ENCODE results near the gene GPC1.
A peak's percentile ranks its signal among the peaks of the same experiment; 100 is the strongest.
"Not testable (repeated sequence)": the region's sequence is repeated elsewhere in the genome, so short reads cannot be mapped to it uniquely, and the experiment has no call there.

Gene GPC1, protein sequence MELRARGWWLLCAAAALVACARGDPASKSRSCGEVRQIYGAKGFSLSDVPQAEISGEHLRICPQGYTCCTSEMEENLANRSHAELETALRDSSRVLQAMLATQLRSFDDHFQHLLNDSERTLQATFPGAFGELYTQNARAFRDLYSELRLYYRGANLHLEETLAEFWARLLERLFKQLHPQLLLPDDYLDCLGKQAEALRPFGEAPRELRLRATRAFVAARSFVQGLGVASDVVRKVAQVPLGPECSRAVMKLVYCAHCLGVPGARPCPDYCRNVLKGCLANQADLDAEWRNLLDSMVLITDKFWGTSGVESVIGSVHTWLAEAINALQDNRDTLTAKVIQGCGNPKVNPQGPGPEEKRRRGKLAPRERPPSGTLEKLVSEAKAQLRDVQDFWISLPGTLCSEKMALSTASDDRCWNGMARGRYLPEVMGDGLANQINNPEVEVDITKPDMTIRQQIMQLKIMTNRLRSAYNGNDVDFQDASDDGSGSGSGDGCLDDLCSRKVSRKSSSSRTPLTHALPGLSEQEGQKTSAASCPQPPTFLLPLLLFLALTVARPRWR

DNA sequence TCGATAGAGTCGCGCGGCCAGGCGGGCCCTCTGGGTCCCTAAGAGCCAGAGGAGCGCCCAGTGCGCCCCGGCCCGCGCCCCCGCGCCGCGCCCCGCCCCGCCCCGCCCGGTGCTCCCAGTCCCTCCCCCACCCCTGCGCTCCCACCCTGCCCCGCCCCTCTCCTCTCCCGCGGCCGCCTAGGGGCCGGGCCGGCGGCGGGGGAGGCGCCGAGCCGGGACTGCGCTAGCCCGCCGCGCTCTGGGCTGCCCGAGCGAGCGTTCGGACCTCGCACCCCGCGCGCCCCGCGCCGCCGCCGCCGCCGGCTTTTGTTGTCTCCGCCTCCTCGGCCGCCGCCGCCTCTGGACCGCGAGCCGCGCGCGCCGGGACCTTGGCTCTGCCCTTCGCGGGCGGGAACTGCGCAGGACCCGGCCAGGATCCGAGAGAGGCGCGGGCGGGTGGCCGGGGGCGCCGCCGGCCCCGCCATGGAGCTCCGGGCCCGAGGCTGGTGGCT is at the start of gene GPC1:
Gene GPC1, plus strand, starts transcription at position 207 of the 491 bp plus-strand sequence. Its CDS starts 256 bp downstream, at position 463.
- DNase-seq = peak; percentile 45

DNA sequence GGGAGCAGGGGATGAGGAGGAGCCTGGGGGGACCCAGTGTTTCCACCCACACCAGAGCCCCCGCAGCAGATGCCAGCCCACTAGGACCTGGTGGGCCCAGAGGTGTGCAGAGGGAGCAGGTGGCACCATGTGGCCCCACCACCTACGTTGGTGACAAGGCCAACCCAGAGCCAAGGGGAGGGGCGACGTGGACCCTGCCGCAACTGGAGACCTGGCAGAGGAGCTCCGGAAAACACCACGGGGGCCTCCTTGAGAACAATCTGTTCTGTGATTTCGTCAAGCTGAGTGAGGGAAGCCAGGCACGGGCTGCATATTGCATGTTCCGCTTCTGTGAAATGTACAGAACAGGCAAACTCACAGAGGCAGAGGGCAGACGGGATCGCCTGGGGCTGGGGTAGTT is 49.1 kb upstream of the GPC1 start:
- no peak for DNase-seq

DNA sequence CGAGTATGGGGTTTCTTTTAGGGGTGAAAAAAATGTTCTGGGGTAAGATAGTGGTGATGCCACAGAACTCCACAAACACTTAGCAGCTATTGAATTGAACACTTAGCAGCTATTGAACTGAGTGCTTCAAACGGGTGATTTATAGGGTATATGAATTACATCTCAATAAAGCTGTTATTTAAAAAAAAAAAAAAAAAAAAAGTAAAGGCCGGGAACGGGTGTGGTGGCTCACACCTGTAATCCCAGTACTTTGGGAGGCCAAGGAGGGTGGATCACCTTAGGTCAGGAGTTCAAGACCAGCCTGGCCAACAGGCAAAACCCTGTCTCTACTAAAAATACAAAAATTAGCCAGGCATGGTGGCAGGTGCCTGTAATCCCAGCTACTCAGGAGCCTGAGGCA is 48.7 kb upstream of the GPC1 start:
- not testable (repeated sequence) for DNase-seq

DNA sequence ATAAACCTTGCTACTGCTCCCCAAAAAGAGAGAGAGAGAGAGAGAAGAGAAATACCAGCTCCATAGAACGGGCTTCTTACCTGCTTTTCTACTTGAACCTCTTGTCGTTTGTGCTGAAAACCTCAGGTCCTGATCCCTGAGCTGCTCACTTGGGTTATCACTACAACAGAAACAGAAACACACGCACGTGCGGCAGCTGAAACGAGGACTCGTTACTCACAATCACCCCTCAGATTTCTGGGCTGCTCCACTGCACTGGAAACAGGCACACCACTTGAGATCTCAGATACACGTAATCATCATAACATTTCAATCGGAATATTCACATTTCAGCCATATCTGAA is 48.2 kb upstream of the GPC1 start:
- no peak for DNase-seq

DNA sequence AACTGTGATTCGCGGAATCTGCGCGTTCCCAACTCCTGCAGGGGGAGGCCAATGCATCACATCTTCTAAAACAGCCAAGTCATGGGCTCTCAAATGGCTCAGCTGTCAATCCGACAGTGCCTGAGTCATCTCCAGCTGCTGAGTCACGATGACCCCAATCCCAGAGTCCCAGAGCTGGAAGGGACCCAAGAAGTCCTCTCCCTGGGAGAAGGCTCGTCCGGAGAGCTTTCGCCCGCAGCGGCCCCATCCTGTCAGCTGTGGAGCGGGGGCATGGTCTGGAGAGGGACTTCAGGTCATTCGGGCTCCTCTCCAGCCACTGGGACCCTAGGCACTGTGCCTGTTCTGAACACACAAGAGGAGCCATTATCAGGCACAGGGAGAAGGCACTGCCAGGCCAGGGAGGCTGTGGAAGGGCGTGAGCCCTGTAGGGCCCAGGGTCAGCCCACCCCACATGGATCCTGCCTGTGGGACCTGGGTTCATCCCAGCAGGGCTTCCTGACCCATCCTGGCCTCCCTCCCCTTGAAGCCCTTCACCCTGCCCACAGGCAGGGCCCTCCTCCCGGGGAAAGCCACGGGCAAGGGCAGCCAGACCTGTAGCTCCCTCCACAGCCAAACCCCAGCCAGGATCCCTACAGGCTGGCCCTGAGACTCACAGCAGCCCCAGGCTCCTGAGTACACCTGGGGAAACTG is 47.6 kb upstream of the GPC1 start:
- no peak for DNase-seq

DNA sequence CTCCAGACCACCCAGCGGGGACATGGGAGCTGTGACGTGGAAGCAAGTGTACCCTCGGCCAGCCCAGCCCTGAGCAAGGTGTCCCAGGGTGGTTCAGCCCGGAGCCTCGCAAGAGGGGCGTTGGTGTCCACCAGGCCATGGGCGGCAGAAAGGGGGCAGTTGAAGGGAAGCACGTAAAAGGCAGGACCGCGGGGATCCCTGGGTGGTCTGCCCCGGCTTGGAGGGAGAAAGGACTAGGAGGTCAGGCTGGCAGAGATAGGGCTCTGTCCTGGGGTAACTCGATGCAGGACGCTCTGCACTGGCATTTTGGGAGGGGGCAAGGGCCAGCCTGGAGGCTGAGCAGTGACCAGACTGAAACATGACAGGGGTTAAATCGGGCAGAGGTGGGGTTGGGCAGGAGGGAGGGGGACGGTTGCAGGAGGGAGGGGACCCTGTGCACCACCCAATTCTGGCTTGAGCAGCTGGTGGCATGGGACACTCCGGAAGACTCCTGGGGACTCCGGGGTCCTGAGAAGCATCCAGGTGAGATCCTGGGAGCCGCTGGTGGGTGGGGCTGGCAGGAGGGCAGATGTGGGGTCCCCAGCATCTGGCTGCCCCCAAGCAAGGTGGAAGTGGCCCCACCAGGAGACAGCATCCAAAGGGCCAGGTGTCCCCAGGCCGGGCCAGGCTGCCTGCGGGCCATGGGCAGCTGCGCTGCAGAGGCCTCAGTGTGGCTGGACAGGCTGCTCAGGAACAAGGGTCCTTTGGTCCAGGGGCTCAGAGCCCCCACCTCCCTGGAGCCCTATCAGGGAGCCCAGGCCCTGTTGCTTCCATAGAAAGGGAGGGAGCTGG is 46.8 kb upstream of the GPC1 start:
- no peak for DNase-seq

DNA sequence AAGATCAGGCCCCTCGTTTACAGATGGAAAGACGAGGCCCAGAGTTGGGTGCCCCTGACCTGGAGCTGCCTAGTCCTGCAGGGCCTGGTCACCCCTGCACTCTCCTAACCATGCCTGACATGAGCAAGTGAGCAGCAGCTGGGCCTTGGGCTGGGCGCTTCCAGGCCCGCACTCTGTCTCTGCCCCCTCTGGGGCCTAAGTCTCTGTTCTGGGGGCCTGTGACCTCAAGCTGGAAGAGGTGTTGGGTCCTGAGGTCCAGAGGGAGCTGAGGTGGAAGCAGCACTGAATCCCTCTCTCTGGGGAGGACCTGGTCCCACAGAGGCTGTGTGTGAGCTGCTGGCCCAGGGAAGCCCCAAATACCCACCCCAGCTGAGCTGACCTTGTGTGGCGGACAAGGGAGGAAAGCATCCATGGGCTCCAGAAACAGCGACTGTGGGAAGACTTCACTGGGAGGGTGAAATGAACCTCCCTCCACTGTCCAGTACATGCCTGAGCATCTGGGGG is 46.1 kb upstream of the GPC1 start:
- no peak for DNase-seq

DNA sequence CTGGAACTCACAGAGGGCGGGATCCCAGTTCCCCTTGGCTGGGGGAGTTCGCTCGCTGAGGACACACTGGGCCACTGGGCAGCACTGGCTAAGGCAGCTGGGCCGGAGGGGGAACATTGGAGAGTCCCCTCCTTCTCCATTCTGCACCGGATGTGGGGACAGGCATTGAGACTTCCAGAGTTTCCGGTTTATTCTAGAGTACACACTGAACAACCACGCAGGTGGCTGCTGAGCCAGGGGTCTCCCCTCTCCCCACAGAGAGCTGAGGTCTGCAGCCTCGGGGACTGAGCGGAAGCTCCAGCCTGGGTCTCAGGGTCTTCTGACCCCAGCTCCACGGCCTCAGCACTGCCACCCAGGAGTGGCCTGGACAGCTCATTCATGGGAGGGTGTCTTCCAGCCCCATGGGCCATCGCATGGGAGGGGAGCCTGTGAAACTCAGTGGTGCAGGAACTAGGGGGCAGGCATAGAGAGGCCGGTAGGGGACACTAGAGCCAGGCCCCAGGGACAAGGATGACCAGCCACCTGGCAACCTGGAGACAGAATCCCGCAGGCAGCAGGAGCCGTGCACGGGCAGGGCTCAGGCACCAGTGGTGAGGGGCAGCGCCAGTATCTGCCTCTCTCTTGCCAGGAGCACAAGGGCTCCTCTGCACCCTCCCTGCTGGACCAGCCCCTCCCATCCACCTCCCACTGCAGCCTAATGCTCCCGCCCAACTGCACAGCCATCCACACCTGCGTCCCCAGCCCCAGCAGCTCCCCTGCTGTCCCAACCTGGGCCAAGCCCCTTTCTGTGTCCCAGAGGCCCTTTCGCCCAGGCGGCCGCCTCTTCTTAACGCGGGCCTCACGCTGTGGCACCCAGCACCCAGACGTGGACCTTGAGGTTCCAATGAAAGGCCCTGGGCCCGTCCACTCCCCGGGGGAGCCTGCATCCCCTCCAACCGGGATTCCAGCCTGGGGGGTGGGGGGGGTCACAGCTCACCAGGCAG is 45.1 kb upstream of the GPC1 start:
- no peak for DNase-seq

DNA sequence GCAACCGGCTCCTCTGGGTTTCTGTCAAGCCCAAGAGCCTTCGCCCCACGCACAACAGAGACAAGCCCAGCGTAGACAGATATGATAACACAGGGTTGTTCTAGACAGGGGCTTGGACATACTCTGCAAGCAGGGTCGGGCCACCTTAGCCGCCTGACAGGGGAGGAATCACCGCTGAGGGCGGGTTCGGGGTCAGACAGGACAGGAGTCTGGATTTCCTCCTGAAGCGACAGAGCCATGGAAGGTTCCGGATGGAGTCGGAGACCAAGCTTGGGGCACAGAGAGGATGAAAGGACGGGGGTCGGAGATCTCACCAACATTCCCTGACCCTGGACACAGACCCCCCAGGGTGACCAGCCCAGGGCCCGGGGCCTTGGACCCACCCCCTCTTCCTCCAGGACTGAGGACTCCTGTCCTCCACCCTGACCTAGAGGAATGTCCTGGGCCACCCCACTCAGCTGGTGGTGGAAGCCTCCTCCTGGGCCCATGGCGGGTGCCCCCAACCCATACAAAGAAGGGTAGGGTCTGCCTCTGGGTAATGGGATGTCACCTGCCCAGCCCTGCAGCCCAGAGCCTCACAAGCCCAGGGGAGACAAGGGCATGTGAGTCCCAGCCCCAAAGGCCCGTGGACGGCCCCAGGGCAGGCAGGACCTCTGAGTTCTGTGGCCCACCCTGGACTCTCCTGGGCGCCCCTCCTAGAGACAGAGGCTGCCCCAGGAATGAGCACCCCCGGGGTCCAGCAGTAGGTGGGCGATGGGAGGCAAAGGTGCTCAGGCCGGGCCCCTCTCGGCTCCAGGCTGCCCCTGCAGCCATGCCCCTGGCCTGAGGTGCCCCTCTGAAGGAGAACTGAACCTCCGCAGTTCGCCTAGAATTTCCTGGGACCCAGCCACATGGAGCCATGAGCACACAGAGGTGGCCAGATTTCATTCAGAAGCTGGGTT is 44.1 kb upstream of the GPC1 start:
- DNase-seq = no peak

DNA sequence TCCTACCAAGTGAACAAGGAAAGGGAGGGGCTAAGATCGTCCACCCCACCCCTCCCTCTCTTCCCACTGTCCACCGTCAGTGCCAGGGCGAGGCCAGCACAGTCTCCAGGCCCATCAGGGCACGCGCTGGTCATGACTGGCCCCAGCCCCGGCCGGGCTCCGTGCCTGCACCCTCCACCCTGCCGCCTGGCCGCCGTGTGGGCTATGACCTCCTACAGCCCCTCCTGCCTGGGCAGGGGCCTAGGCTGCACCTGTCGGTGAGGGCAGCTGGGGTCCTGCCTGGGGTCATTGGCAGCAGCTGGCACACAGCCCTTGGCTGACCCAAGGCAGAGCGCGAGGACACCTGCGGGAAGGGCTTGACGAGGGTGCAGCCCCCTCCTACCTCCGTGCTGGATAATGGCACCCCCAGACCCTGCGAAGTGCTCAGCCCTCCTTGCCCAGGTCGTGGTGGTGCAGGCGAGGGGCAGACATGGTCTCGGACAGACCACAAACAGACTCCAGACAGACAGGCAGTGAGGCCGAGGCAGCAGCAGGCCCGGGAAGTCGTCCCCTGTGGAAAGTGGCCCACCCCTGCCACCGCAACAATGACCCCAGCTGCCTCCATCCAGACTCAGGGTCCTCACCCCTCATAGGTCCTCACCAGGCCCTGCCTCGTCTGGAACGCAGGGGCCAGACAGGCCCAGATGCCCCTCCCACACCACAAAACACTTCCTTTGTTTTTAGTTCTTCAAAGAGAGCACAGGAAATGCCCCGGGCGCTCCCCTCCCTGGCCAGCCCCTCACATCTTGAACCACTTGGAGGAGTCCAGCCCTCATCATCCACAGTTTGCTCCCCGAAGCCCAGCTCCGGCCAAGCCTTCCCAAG is 43.1 kb upstream of the GPC1 start:
- no peak for DNase-seq

DNA sequence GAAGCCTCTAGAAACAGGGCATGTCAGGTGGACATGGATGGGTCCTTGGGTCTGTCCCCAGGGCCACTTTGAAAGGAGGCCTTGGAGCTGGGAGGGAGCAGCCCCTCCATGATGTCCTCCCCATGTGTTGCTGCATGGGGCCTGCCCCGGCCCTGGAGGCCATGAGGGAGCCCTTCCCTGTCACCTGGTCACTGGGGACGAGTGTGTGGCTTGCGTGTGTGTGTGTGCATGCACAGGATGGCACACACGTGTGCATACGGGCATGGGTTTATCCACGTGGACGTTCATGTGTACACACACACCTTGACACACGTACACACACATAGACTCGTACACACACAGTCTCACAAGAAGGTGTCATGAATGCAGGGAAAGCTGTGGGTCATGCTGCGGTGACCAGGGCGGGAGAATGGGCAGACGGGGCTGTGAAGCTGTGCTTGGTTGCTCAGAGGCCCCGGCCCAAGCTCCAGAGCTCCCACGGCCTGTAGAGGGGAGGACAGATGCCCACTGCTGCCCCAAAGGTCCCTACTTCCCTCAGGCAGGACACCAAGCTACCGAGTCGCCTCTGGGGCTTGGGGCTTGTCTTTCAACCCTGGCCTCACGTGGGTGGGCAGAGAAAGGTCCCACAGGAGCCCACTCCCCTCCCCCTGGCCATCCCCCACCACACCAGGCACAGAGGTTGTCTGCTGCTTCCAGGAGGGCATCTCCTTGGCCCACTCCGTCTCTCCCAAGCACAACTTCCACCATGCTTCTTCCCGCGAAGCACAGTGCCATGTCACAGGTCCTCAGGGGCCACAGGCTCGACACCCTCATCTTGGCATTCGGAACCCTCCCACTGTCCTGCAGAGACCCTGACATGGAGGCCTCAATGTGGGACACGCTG is 42.3 kb upstream of the GPC1 start:
- no peak for DNase-seq

DNA sequence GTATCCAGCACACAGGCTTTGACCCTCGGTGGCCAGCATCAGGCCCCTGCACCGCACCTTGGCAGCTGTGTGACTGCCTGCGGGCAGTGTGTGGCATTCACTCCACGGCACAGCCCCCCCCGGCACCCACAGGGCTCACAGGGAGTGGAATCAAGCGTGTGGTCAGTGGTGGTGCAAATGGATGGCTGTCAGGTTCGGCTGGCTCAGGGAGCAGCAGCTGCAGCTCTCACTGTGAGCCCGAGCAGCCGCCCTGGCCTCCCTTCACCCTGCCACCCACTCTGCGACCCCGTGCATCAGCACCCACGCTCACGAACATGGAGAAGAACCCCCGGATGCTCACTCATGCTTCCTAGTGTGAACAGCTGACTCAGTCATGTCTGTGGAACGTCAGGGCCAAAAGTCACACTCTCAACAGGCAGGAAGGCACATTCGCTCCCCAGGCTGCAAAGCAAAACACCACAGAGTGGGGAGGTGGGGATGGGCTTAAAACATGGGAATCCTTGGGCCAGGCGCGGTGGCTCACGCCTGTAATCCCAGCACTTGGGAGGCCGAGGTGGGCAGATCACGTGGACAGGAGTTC is 41.5 kb upstream of the GPC1 start:
- no peak for DNase-seq

DNA sequence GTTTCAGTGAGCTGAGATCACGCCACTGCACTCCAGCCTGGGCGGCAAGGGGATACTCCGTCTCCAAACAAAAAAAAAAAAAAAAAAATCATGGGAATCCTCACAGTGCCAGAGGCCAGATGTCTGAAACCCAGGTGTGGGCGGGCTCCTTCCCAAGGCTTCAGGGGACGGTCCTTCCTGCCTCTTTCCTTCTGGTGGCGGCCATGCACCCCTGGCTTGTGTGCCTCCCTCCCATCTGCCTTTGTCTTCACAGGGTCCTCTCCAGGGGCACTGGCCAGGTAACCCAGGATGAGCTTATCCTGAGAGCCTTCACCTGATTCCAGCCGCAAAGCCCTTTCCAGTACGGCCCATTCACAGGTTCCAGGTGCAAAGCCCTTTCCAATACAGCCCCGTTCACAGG is 40.9 kb upstream of the GPC1 start:
- no peak for DNase-seq

DNA sequence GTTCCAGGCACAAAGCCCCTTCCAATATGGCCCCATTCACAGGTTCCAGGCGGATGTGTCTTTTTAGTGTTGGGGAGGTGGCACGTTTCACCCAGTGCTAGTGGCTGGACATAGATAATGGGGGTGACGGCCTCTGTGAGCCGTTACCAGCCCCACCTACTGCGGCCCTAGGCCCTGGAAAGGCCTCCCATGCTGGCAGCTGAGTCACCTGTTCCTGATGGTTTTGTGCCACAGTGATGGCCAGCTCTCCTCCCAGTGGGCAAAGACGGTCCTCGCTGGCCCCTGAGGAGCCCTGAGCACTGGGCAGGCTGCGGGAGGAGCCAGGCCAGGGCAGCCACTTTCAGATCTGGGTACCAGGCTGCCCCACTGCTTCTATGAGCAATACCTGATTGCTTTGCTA is 40.0 kb upstream of the GPC1 start:
- no peak for DNase-seq

DNA sequence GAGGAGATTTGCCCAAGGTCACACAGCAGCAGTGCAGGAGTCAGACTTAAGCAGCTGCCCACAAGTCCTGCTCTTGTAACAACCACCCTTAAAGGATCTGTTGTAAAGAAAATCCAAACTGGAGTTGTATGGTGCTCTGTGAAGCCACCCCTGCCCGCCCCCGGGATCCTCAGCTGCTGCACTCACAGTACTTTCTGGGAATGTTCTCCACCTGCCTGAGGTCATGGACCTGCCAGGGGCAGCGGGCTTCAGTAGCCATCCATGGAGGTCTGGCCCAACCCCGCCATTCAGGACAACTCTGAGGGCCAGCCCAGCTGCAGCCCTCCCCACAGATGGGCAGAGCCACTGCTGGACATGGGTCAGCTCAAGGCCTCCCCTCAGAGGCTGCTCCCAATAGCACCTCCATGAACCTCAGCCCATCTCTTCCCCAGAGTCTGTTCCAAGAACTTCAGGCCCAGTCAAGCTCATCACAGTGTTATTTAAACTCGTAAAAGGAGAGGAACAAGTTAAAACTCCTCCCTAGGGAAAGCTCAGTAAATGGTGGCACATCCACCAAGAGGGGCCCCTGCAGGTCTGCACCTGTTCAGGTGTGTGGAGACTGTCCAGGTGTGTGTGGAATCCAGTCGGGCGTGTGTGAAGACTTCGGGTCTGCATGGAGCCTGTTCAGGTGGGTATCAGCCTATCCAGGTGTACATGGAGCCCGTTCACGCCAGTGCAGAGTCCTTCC is 39.4 kb upstream of the GPC1 start:
- DNase-seq = no peak

DNA sequence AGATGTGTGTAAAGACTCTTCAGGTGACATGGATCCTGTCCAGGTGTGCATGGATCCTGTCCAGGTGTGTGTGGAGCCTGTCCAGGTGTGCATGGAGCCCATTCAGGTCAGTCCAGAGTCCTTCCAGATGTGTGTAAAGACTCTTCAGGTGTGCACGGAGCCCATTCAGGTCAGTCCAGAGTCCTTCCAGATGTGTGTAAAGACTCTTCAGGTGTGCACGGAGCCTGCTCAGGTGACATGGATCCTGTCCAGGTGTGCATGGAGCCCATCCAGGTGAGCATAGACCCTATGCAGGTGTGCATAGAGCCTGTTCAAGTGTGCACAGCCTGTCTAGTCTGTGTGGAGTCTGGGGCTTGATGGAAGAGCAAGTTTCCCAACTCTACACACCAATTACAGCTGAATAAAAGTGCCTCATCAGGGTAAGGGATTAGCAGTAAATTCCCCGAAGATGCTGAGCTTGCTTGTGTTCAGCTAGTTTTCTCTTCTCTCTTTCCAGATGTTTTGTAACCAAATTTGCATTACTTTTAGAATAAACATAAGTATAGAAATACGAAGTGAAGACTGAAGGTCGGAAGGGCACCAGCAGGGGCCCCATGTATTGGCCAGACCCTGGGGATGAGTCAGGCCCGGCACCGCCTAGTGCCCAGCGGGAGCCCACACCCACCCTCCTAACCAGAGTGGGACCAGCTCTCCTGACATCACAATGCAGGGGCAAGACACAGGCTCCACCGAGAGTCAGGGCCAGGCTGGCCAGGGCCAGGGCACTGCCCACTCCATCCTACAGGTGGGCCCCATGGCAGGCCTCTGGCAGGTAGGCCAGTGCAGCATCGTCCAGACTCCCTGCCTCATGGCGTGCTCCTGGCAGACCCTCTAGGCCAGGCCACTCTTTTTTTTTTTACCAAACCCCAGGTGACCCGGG is 38.6 kb upstream of the GPC1 start:
- no peak for DNase-seq
